Left kidney (tissue), 8 donors: Measurements from ENCODE around the gene KCNQ5. TPM values are rescaled to one million over a fixed set of nuclear protein-coding genes. Genes with fewer than 3 reads are reported as not detected.
"Not testable (repeated sequence)": the region's sequence is repeated elsewhere in the genome, so short reads cannot be mapped to it uniquely, and the experiment has no call there.

Experiments
- DNase-seq: peaks from one replicate; pipeline ENCODE4 v3.0.0-alpha.2; 2013
- long read RNA-seq, 8 donors: transcript quantifications; one replicate each; lab custom pipeline, GENCODE V29; 2026
- polyA plus RNA-seq: library from polyadenylated mRNA; unstranded; fragments of 120-200 nt; gene quantifications from one replicate; pipeline ENCODE4 v1.2.1, GENCODE V29; 2013; ENCODE audit not compliant: insufficient read length

The KCNQ5 gene
- 0.23 TPM for polyA plus RNA-seq
- long read RNA-seq, donor 1, result 0 reads
- long read RNA-seq, donor 2, result 0 reads
- long read RNA-seq, donor 3, result 0 reads
- long read RNA-seq, donor 4, result 0 reads
- long read RNA-seq, donor 5, result 0 reads
- long read RNA-seq, donor 6, result 0 reads
- long read RNA-seq, donor 7, result 0 reads
- long read RNA-seq, donor 8, result 0 reads

DNA sequence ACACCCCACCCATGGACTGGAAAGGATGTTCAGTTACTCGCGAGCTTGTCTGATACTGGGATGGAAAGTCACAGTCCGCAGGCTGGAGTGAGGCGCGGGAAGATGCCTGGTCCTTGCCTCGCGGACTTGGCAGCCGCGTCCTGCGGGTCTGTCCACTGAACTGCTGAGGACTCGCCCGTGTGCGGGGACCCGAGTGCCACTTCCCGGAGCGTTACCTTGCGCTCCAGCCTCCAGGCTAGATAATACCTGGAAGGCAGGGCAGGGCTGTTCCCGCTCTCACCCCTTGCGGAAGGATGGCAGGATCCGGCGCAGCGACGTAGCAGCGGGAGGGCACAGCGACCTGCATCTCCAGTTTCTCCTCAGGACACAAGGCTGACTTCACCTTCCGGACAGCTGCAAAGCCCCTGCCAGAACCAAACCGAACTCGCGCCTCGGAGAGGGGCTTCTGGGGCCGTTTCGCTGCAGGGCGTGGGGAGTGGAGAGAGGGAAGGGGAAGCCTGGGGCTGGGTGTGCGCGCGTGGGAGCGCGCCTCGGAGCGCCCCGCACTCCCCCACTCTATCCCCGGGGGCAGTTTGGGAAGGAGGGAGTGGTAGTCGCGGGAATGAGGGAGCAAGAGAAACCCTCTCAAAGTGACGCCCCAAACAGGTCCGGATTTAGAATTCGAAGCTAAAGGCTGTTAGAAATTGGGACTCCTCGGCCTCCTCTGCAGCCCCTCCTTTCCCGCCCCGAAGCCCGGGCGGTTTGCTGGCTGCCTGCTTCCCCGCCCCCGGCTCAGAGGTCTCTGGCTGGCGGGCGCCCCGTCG is at the start of gene KCNQ5:
KCNQ5 (plus strand) TSS at position 774 of the 803 bp plus-strand sequence.
- DNase-seq, result no peak

DNA sequence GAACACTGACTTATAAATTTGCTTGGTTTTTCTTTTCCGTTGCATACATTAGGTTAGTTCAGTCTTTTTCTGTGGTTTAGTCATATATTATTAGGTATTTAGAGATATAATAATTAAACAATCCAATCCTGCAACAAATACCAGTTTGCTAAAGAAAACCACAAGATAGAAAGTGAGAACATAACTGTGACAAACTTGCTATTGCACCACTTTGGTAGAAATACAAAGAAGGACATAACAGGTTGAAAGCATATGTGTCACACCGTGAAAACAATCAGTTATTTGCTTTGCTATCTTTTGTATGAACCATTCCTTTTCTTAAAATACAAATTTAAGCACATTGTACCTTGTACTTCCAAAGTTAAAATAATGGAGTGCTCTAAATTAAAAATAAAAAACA is 42.0 kb upstream of the KCNQ5 start:
- DNase-seq, result no peak

DNA sequence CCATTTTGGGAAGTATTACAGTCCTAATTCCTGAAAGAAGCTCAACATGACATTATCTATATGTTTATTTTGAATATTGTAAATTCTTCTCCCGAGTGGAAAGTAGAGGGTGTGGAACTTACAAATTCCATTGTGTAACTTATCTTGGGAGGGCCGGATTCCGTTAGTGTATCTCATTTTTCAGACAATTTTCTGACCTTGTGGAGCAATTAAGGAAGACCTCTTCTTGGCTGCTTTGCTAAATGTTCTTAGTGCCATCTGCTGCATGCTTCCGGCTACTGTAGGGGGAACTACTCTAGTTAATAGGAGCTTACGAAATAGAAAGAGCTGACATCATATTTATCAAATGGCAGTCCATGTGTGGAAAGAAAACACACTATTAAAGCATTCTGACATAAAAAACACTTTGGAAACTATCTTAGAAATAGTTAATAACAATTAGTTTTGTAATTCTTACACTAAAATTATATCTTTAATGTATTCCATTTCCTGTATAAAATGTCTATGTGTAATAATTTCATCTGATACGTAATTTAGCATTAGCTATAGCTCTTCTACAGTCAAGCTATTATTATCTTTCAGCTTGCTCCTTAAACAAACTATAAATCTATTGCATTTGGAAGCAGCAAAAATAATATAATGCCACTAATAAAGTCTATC is 41.5 kb upstream of the KCNQ5 start:
- no peak for DNase-seq

DNA sequence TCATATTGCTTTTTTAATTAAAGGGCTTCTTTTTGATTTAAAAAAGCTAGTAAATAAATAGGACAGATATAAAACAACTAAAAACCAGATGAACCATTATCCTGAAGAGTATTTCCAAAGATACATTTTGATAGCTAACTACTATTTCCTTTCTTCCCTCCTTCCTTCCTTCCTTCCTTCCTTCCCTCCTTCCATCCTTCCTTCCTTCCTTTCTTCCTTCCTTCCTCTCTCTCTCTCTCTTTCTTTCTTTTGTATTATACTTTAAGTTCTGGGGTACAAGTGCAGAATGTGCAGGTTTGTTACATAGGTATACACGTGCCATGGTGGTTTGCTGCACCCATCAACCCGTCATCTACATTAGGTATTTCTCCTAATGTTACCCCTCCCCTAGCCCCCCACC is 40.9 kb upstream of the KCNQ5 start:
- DNase-seq, result not testable (repeated sequence)

DNA sequence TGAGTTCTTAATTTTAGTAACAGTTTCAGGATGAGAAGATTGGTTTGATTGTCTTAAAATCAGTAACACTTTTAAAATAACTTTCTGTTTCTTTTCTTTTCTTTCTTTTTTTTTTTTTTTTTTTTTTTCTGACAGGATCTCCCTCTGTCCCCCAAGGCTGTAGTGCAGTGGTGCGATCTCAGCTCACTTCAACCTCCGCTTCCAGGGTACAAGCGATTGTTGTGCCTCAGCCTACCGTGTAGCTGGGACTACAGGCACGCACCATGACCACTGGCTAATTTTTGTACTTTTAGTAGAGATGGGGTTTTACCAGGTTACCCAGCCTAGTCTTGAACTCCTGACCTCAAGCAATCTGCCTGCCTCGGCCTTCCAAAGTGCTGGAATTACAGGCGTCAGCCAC is 33.7 kb upstream of the KCNQ5 start:
- DNase-seq, result no peak

DNA sequence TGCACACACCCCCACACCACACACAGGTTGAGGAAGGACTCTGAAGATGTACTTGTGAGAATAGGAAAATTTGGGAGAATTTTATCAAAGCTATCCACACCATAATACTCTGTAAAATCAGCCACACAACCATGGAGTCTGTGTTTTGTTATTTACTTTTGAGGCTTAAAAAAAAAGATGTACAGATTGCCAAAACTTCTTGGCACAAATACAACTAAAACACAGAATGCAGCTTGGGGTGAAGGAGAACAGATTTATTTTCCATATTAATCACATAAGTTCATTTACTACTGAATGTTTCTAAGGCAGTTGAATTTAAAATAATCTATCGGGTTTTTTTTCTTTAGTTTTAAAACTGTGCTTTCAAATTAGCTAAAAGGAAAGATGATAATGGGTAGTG is 32.8 kb upstream of the KCNQ5 start:
- peak; percentile 24 for DNase-seq

DNA sequence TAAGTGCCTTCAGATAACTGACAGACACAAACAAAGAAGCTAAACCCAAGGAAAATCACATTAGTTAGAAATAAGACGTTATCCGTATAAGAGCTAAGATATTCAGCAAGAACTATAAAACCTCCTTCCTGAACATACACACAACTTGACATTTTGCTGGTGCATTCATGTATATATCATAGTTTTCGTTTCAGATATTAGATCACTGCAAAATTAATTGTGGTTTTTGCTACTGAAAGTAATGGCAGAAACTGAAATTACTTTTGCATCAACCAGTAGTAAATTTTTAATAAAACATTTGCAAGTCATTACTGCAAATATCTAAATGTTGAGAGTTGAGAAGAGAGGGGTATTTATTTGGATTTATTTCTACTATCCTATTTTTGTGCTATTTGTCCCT is 26.1 kb upstream of the KCNQ5 start:
- DNase-seq, result no peak

DNA sequence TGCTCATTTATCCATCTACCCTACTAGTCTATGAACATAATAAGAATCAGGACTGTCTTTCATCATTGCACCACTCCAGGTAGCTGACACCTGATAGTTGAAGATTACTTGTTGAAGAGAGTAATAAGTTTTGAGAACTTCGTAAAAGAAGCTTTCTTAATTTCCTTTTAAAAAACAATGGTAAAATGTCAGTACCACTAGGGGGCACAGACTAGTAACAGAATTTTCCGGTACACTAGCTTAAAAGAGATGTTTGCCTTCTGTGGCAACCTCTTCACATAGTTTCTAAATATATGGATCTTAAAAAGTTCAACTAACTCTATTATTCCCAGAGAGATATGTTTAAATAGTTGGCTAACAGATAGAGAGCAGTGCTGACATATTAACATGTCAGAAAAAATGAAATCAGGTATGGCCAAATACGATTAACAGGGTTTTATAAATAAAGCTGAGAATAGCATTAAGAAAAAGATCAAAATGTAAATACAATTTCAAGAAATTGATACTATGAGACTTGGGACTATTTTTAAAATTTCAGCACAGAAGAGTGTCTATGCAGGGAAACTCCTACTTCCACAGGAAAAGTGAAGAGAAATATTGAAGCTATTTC is 5.4 kb upstream of the KCNQ5 start:
- DNase-seq, result no peak

DNA sequence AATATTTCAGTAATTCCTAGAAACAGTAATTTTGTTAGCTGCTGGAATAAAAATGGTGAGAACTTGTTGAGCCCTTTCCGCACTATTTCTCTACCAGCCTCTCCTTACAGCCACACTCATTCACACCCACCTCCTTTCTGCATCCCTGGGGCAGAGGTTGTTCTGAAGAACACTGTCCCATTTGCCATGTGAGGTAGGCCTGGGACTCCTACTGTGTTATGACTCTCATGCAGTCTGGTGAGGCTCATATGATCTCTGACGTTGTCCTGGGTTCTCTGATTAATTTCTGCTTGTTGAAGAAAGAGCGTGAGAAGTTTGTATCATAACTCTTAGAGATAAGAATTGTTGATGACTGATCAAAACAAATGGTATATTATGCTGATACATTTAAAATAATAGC is 4.1 kb upstream of the KCNQ5 start:
- no peak for DNase-seq

DNA sequence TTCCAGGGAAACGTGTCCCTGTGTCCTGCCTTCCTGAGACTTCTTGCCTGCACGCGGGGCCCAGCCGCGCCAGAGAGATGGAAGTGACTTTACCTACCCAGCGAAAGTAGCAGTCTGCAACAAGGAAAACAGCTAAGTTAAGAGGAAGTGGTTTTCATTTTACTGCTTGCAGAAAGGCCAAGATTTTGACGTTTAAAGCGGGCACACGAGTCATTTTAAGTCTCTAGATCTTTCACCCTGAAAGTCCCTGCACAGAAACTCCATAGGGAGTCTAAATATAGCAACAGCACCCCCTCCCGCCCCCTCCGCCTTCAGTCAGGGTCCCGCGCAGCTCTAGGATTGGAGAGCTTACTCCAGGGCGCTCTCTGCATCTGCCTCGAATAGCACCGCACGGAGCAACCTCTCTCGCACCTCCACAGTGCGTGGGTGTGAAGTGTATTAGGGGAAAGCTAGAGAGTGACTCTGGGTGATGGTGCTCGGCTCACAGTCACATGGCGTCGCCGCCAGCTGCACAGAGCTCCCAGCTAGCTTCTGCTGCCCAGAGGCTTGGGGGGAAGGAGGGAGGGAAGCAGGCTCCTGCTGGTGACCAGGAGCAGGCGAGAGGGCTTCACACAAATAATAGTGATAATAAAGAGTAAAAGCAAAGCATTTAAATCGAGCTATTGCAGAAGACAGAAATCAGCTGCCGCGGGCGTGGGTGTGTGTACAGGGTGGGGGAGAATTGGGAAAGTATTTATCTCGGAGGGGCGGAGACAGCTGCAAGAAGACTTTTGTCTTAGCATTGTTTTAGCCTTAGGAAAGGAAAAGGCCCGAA is 1.8 kb upstream of the KCNQ5 start:
- DNase-seq, result no peak

DNA sequence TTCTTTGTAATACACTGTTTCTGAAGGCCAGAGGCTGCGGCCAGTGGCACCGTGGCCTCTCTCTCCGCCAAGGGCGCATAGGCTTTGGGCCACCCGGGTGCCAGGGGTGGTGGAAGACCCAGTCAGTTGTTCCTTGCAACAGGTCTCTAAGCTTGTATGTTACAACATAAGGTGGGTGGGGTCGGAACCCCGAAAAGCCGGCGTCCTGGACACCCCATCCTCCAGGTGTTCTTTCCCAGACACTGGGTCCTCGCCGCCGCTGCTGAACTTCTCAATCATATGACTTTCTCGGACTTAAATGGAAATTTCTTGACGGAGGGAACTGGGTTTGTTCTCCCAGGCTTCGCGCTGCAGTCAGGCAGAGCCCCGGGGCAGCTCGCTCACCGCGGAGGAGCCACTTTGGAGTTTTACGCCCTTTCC is 983 bp upstream of the KCNQ5 start:
- DNase-seq, result no peak

DNA sequence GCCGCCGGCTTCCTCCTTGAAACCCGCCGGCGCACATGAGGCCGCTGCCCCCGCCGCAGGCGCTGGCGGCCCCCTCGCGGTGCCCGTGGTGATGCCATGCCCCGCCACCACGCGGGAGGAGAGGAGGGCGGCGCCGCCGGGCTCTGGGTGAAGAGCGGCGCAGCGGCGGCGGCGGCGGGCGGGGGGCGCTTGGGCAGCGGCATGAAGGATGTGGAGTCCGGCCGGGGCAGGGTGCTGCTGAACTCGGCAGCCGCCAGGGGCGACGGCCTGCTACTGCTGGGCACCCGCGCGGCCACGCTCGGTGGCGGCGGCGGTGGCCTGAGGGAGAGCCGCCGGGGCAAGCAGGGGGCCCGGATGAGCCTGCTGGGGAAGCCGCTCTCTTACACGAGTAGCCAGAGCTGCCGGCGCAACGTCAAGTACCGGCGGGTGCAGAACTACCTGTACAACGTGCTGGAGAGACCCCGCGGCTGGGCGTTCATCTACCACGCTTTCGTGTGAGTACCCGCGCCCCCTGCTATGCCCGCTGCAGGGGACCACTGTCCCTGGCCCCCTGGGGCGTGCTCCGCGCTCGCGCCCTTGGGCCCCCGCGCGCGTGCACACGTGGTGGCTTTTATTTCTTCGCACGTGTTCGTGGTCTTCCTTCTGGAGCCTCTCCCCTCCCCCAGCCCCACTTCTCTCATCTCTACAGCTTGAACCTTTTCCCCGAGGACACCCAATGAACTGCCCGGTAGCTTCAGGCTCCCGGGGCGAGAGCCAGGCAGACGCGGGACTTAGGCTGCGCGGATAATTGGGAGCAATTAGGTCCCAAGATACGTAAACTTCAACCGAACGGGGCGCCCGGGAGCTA is 453 bp downstream of the KCNQ5 start:
- no peak for DNase-seq

DNA sequence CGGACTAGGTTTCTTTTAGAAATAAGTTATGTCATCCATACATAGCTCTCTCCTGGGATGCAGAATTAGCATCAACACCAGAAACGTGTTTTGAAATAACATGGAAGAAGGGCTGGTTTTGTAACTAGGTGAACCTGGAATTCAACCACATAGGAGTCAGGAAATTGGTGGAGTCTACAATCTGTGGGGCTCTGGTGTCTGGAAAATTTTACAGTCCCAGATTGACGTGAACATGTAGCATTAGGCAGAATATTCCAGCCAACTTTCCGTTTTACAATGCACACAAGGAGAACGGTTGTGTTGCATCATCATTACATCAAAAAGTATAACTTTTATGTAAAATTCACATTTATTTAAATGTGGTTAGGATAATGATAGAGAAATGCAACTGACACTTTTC is 1.9 kb downstream of the KCNQ5 start:
- DNase-seq, result no peak

DNA sequence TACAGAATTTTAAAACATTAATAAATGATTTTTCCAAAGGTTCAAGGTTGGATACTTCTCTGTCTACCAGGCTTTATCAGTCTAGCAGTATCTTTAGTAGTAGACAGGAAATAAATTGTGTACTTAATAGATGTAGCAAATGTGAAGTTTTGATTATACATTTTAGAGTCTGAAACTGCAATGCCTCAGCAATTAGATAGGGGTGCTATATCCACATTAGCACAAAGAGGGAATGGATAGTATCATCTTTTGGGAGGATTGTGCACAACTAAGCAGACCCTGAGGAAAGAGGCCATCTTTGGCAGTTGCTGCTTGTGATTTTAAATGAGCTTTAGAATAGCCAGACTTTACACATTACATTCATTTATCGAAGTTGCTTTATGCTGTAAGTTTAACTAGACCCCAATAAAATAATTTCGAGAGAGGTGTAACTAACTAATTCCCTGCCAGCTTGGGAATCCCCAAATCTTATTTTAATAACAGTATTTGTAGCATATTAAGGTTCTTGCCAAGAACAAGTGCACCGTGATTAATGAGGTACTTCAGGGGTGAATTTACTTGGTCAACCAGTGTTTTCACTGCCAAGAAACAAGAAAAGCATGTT is 2.8 kb downstream of the KCNQ5 start:
- no peak for DNase-seq

DNA sequence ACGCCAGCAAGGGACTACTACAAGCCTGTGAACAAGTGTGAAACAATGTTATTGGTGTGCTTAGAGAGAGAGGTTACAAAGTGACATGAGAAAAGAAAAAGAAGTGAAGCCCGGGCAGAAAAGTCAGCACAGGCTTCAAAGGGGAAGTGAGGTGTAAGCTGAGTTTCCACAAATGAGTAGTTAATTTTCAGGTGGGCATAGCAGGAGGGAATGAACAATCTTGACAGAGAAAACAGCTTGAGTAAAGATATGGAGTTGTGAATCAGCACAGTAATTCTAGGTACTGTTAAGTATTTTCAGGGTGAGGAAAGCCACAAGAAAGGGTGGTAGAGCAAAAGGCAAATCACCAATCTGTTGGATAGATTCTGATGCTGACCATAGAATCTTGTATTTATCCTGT is 4.3 kb downstream of the KCNQ5 start:
- DNase-seq, result no peak

DNA sequence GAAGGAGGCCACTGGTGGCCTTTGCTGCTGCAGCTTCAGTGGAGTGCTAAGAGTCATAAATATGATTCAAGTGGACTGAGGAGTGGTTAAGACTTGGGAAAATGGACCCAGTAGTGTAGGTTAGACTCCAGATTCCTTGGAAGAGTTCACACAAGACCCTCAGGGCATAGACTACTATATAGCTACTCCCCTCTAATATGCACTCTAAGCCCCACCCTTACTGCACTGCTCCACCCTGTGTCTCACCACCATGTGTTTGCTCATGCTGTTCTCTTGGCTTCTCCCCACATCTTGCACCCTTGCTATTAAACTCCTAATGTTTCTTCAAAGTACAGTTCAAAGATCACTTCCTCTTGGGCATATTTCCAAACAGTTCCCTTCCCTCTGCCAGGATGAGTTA is 5.7 kb downstream of the KCNQ5 start:
- DNase-seq, result no peak

DNA sequence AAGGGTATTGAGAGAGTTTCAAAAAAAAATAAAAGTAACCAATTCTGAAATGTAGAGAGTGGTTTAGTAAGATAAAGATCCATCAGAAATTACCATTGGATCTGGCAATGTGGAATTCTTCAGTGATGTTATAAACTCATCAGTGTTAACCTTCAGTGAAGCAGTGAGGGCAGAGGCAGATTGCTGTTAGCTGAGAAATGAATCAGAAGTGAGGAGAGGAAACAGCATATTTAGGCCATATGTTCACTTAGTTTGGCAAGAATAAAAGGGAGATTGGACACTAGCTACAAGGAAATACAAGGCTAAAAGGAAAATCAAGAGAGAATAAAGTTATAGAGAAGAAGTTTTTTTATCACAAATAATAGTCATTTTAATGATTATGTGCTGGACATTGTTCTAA is 9.6 kb downstream of the KCNQ5 start:
- no peak for DNase-seq

DNA sequence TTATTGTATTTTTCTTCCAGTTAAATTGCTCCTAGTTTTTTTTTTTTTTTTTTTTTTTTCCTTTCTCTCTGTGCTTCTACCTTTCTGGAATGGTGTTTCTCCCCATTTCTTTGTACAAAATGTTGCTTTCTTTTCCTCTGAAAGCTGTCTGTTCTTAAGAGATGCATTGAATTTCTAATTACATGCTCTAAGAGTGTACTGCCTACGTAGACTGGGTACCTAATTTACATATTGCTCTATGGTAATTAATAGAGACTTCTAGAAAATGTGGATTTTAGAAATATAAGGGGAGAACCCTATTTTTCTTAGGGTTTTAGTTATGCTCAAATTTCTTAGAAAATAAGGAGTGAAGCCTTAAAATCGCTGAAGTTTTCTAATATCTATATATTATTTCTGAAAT is 13.8 kb downstream of the KCNQ5 start:
- DNase-seq, result no peak

DNA sequence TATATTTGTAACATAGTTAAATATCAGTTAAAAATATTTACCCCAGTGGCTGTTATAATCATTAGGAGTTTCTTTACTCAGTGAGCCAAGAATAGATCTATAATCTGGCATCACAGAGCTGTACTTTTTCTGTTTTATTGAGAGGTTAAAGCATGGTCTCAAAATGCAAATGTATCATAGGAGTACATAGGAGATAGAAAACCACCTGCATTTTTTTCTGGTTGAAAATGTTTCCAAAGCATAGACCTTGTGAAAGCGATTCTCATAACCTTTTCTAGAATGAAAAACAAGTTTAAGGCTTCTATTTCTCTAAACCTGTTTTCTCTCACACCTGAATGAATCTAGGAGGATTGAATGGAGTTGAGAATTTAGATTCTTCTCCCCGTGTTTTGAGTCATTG is 14.4 kb downstream of the KCNQ5 start:
- DNase-seq, result no peak

DNA sequence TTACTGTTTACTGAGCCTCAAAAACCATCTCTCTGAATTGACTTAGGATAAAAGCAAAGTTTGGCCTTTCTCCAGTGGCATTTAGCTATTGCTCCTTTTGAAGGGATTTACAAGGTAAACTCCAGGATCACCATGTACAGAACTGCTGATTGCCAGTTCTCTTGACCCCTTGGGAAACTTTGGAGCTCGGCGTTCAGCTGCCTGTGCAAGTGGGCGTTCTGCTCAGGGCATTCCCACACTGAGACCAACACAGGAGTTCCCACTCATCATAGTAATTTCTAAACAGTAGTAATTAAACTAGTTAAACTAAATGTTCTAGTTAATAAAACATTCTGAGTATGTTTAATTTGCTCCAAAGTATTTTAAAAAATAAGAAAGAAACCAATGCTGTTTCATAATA is 14.9 kb downstream of the KCNQ5 start:
- no peak for DNase-seq
